ENCODE measurements around the gene PAQR7.

The PAQR7 gene

DNA sequence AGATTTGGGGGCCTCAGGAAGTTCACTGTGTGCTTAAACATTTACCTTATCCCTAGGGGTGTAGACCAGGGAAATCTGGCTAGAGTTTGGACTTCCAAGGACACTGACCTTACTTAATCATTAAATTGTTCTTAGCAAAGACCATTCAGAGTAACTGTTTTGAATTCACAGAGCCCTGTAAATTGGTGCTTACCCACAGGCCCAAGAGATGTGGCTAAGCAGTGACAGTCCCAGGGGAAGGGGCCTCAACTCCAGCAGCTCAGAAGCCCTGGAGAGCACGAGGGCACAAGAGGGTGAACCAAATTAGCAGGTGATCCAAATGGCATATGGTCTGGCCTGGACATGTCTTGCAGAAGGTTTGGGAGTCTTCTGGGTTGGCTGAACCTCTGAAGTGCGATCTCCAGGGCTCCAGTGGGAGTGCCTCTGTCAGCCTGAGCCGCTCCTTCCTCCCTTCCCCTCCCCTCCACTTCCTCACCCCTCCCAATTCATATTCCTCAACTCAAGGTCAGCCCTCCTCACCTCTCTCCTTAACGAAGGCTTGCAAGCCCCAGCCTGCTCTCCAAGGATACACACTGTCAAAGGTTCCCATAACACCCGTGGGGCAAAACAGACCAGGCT is 4.3 kb downstream of the PAQR7 start:
- Histone ChIP-seq H3K36me3 (ENCODE audit: control insufficient read depth, insufficient read depth, low read length, severe bottlenecking) (peaks cover 2% of the 10 kb centered on the region), H3K4me1 (ENCODE audit: control insufficient read depth, insufficient read depth, low read length) (peaks cover 19% of the 10 kb centered on the region), H3K4me3 (ENCODE audit: low read length) (no peak overlapping the region), H3K9ac (ENCODE audit: low read length) (no peak overlapping the region), H3K9me3 (ENCODE audit: control insufficient read depth, low read length) (no peaks in the 10 kb centered on the region), H3K27me3 (replicated peaks; ENCODE audit: control insufficient read depth, insufficient read depth, low read length) (no peaks in the 10 kb centered on the region)
- no peak for DNase-seq (ENCODE audit: low read depth)

DNA sequence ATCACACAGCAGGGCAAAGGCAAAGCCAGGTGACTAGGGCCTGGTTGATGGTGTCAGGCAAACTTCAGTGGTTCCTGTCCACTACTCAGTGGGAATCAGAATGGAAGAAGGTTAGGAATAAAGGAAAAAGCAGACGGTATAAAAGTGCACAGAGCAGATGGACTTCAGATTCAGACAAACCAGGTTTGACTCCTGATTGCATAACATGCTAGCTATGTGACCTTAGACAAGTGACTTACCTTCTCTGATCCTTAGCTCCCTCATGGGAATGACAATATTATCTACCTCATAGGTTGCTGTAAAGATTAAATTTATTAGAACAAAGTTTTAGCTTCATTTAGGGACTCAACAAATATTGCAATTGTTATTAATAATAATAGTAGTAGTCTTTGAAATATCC is 4.9 kb downstream of the PAQR7 start:
- peaks cover 19% of the 10 kb centered on the region for H3K4me1 ChIP-seq (ENCODE audit: control insufficient read depth, insufficient read depth, low read length)
- no peak for DNase-seq (ENCODE audit: low read depth)
- no peaks in the 10 kb centered on the region for H3K9me3 ChIP-seq (ENCODE audit: control insufficient read depth, low read length)
- no peak overlapping the region for H3K9ac ChIP-seq (ENCODE audit: low read length)
- no peaks in the 10 kb centered on the region for H3K27me3 ChIP-seq (replicated peaks; ENCODE audit: control insufficient read depth, insufficient read depth, low read length)
- H3K4me3 ChIP-seq (ENCODE audit: low read length), result no peak overlapping the region
- H3K36me3 ChIP-seq (ENCODE audit: control insufficient read depth, insufficient read depth, low read length, severe bottlenecking), result peaks cover 2% of the 10 kb centered on the region

DNA sequence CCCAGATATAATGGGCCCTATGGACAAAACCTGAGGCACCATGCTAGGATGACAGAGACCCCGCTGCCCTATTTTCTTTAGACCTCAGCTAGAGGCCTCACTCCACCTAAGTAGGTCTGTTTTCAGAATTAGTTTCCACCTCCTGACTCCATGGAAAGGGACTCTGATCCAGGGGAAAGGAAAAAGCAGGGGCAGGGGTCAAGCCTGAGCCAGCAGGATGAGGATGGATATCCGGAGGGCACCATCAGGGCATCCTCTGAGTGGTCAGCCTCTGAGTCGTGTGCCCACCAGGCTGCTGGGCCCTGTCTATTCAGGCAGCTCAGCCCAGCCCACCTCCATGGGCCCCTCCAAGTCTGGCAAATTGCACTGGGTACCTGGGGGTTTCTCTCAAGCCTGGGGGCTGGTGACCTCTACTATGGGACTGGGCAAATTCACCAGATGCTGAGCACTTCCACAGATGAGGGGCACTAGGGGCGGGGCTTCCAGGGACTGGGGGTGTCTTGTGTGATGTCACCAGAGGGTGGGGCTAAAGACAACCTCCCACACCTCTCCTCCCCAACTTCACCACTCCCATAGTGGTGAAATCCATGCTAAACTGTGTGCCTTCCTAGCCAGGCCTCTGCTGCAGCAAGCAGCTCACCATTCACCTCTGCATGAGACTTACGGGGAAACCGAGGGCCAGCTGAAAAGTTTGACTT is 5.5 kb downstream of the PAQR7 start:
- H3K9ac ChIP-seq (ENCODE audit: low read length), result no peak overlapping the region
- H3K4me1 ChIP-seq (ENCODE audit: control insufficient read depth, insufficient read depth, low read length), result peaks cover 19% of the 10 kb centered on the region
- H3K27me3 ChIP-seq (replicated peaks; ENCODE audit: control insufficient read depth, insufficient read depth, low read length), result no peaks in the 10 kb centered on the region
- no peaks in the 10 kb centered on the region for H3K9me3 ChIP-seq (ENCODE audit: control insufficient read depth, low read length)
- DNase-seq (ENCODE audit: low read depth), result no peak
- H3K36me3 ChIP-seq (ENCODE audit: control insufficient read depth, insufficient read depth, low read length, severe bottlenecking), result peaks cover 2% of the 10 kb centered on the region
- H3K4me3 ChIP-seq (ENCODE audit: low read length), result no peak overlapping the region

DNA sequence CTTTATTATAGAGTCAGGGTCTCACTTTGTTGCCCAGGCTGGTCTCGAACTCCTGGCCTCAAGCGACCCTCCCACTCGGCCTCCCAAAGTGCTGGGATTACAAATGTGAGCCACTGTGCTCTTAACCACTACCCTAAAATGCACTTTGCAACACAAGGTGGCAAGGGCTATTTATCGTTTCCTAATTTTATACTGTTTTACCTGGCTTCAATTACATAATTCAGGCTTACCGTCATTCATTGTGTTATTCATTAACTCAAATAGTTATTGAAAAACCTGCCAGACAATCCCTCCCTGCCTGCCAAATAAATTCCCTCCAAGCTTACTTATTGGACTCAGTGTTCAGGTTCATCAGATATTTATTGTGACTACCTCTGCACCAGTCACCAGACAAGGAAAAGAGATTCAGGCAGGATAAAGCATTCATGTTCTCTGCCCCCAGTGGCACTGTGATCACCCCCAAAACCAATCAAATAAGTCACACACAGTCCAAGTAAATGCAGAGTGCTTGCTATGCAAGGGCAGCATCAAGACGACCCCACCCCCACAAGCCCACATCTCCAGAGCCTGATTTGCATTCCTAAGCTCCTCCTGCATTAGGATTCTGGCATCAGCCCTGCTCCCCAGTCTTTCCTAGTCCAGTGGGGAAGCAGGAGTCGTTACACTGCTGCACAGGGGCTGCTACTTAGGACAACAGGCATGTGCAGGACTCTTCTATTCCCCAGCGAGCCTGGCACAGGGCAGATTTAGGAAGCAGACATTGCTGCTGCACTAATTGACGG is 8.1 kb downstream of the PAQR7 start:
- Histone ChIP-seq H3K4me1 (ENCODE audit: control insufficient read depth, insufficient read depth, low read length) (peaks cover 5% of the 10 kb centered on the region), H3K9me3 (ENCODE audit: control insufficient read depth, low read length) (no peaks in the 10 kb centered on the region), H3K9ac (ENCODE audit: low read length) (no peak overlapping the region), H3K27me3 (replicated peaks; ENCODE audit: control insufficient read depth, insufficient read depth, low read length) (no peaks in the 10 kb centered on the region), H3K36me3 (ENCODE audit: control insufficient read depth, insufficient read depth, low read length, severe bottlenecking) (peaks cover 11% of the 10 kb centered on the region), H3K4me3 (ENCODE audit: low read length) (no peak overlapping the region)
- no peak for DNase-seq (ENCODE audit: low read depth)

DNA sequence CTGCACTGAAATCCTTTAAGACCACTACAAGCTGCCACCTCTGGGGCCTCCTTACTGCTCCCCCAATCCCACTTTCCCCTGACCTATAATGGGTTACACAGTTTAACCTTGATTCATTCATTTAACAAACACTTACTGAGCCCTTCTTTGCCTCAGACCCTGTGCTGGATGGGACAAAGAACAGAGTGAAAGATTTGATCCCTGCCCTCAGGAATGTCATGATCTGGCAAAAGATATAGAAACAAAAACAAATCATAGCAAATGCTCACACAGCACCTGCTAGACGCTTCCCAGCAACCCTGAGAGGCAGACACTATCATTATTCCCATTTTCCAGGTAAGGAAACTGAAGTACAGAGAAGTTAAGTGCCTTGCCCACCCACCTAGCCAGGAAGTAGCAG is 9.2 kb downstream of the PAQR7 start:
- H3K9me3 ChIP-seq (ENCODE audit: control insufficient read depth, low read length), result no peaks in the 10 kb centered on the region
- H3K4me3 ChIP-seq (ENCODE audit: low read length), result no peak overlapping the region
- peaks cover 11% of the 10 kb centered on the region for H3K36me3 ChIP-seq (ENCODE audit: control insufficient read depth, insufficient read depth, low read length, severe bottlenecking)
- DNase-seq (ENCODE audit: low read depth), result no peak
- peaks cover 4% of the 10 kb centered on the region for H3K4me1 ChIP-seq (ENCODE audit: control insufficient read depth, insufficient read depth, low read length)
- no peak overlapping the region for H3K9ac ChIP-seq (ENCODE audit: low read length)
- H3K27me3 ChIP-seq (replicated peaks; ENCODE audit: control insufficient read depth, insufficient read depth, low read length), result no peaks in the 10 kb centered on the region

DNA sequence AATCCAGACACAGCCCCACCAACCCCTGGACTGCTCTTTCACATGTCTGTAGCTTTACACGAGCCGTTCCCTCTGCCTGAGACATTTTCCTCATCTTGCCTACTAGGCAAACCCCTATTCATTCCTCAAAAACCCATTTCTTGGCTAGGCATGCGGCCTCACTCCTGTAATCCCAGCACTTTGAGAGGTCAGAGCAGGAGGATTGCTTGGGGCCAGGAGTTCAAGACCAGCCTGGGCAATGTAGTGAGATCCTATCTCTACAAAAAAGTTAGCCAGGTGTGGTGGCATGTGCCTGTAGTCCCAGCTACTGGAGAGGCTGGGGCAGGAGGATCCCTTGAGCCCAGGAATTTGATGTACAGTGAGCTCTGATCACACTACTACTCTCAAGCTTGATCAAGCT is 11.1 kb downstream of the PAQR7 start:
- no peaks in the 10 kb centered on the region for H3K9me3 ChIP-seq (ENCODE audit: control insufficient read depth, low read length)
- no peak for DNase-seq (ENCODE audit: low read depth)
- H3K4me1 ChIP-seq (ENCODE audit: control insufficient read depth, insufficient read depth, low read length), result peaks cover 6% of the 10 kb centered on the region
- peaks cover 11% of the 10 kb centered on the region for H3K36me3 ChIP-seq (ENCODE audit: control insufficient read depth, insufficient read depth, low read length, severe bottlenecking)
- no peak overlapping the region for H3K9ac ChIP-seq (ENCODE audit: low read length)
- no peaks in the 10 kb centered on the region for H3K27me3 ChIP-seq (replicated peaks; ENCODE audit: control insufficient read depth, insufficient read depth, low read length)
- no peak overlapping the region for H3K4me3 ChIP-seq (ENCODE audit: low read length)

DNA sequence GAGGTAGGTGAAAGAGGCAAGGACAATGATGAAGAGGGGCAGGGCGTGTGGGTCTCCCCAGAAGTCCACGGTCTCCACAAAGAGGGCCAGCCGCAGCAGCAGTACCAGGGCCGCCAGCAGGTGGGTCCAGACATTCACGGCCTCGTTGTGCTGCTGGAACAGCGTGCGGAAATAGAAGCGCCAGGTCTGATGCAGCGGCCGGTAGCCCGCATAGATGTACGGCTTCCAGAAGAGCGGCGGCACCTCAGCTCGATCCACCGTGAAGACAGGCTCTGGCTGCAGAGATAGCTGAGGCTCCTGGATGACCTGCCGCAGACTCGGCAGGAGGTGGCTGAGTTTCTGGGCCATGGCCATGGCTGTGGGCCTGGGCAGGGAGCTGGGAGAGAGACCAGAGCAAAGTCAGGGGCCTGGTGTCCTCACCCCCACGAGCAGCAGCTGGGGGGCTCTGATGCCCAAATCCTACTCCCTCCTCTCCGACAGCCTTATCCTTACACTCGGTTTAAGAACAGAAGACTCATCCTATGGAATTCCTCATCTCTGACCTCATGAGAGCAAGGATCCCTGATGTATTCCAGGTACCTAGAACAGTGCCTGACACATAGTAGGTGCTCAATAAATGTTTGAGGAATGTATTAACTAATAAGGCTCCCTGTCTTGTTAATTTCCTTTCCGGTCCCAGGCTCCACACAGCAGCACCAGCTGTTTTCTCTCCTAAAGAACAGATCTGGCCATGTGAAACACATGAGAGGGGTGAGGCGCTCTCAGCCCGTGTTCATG is 11.8 kb downstream of the PAQR7 start:
- H3K36me3 ChIP-seq (ENCODE audit: control insufficient read depth, insufficient read depth, low read length, severe bottlenecking), result peaks cover 11% of the 10 kb centered on the region
- H3K4me1 ChIP-seq (ENCODE audit: control insufficient read depth, insufficient read depth, low read length), result peaks cover 11% of the 10 kb centered on the region
- no peak overlapping the region for H3K4me3 ChIP-seq (ENCODE audit: low read length)
- no peaks in the 10 kb centered on the region for H3K9me3 ChIP-seq (ENCODE audit: control insufficient read depth, low read length)
- H3K27me3 ChIP-seq (replicated peaks; ENCODE audit: control insufficient read depth, insufficient read depth, low read length), result no peaks in the 10 kb centered on the region
- no peak for DNase-seq (ENCODE audit: low read depth)
- H3K9ac ChIP-seq (ENCODE audit: low read length), result no peak overlapping the region

DNA sequence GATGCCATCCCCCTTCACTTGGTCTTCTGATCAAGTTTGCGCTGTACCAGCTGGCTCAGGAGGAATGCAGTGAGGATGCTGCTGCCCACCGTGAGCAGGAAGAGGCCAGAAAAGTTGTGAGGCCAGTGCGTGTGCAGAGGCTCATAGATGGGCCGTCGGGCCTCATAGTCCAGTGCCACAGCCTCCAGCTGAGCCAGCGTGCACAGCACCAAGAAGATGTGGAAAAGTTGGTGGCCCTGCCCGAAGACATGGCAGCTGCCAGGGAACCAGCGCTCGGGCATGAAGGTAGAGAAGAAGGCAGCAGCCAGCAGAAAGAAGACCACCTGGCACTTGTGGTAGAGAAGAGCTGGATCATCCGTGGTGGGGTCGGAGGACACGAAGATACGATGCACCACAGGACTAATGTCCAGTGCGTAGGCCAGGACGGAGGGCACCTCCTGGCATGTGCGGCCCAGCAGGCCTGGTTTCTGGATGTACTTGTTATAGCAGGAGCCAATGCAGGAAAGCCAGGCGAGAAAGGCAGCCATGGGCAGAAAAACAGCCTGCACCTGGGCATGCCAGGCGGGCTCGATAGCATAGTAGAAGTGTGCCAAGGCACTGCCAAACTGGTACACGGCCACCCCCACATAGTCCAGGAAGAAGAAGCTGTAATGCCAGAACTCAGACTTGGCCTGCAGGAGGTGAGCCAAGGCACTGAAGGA is 12.6 kb downstream of the PAQR7 start:
- no peak for DNase-seq (ENCODE audit: low read depth)
- H3K36me3 ChIP-seq (ENCODE audit: control insufficient read depth, insufficient read depth, low read length, severe bottlenecking), result peaks cover 9% of the 10 kb centered on the region
- H3K9ac ChIP-seq (ENCODE audit: low read length), result no peak overlapping the region
- no peaks in the 10 kb centered on the region for H3K27me3 ChIP-seq (replicated peaks; ENCODE audit: control insufficient read depth, insufficient read depth, low read length)
- H3K9me3 ChIP-seq (ENCODE audit: control insufficient read depth, low read length), result no peaks in the 10 kb centered on the region
- no peak overlapping the region for H3K4me3 ChIP-seq (ENCODE audit: low read length)
- peaks cover 11% of the 10 kb centered on the region for H3K4me1 ChIP-seq (ENCODE audit: control insufficient read depth, insufficient read depth, low read length)

DNA sequence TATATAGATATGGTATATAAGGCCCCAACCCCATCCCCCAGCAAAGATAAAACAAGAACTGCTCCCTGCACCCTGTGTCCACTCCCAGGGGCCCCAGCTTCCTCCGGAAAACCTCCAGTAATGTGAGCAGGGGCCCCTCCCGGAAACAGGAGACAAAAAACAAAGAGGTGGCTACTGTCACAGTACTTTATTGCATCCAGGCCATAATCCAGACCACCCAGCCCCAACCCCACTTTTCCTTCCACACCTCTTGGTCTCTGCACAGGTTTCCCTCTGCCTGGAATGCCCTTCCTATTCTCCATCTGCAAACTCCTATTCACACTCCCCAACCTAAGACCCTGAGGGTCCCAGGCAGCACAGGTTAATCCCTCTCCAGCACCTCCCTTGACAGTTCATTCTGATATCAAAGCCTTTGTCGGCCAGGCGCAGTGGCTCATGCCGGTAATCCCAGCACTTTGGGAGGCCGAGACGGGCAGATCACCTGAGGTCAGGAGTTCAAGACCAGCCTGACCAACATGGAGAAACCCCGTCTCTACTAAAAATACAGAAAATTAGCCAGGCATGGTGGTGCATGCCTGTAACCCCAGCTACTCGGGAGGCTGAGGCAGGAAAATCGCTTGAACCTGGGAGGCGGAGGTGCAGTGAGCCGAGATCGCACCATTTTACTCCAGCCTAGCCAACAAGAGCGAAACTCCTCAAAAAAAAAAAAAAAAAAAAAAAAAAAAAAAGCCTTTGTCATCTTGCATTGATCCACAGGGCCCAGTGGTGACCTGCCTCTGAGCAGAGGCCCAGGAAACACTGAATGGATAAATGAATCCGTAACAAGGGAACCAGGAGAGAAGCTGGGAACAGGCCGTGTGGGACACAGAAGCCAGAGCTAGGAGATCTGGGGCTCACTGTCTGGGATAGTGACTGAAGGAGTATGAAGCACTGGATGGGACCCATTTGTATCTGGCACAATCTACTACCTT is 13.9 kb downstream of the PAQR7 start:
- Histone ChIP-seq H3K27me3 (replicated peaks; ENCODE audit: control insufficient read depth, insufficient read depth, low read length) (no peaks in the 10 kb centered on the region), H3K36me3 (ENCODE audit: control insufficient read depth, insufficient read depth, low read length, severe bottlenecking) (peaks cover 9% of the 10 kb centered on the region), H3K9me3 (ENCODE audit: control insufficient read depth, low read length) (no peaks in the 10 kb centered on the region), H3K4me3 (ENCODE audit: low read length) (no peak overlapping the region), H3K4me1 (ENCODE audit: control insufficient read depth, insufficient read depth, low read length) (peaks cover 11% of the 10 kb centered on the region), H3K9ac (ENCODE audit: low read length) (no peak overlapping the region)
- no peak for DNase-seq (ENCODE audit: low read depth)

Measured in adipocyte (in vitro differentiated cells).